KMS-11 (cell line): ENCODE data around the gene NCOR2.

ENCODE experiments used
- H2AFZ ChIP-seq: fragments of 200-600 bp; sonication (generic); 2 replicates; pipeline ENCODE4 v1.6.1; 2016; ENCODE audit warnings: antibody characterized with exemption, mixed run types, low read depth
- H3K27ac ChIP-seq: fragments of 200-600 bp; sonication (generic); 2 replicates; pipeline ENCODE4 v1.6.1; 2016; ENCODE audit warnings: mild to moderate bottlenecking, mixed run types
- H3K27me3 ChIP-seq: fragments of 200-600 bp; sonication (generic); 2 replicates; pipeline ENCODE4 v1.6.1; 2017; ENCODE audit warnings: mild to moderate bottlenecking, low read depth, mixed run types, moderate library complexity; ENCODE audit not compliant: insufficient read depth
- H3K36me3 ChIP-seq: fragments of 200-600 bp; sonication (generic); 2 replicates; pipeline ENCODE4 v1.6.1; 2017; ENCODE audit warnings: mild to moderate bottlenecking, mixed run types; ENCODE audit not compliant: insufficient read depth
- H3K4me1 ChIP-seq: fragments of 200-600 bp; sonication (generic); 2 replicates; pipeline ENCODE4 v1.6.1; 2016; ENCODE audit warnings: mild to moderate bottlenecking, low read depth, mixed run types; ENCODE audit not compliant: poor library complexity, severe bottlenecking
- H3K4me2 ChIP-seq: fragments of 200-600 bp; sonication (generic); 2 replicates; pipeline ENCODE4 v1.7.0; 2016; ENCODE audit warnings: mild to moderate bottlenecking, mixed run types
- H3K4me3 ChIP-seq: fragments of 200-600 bp; sonication (generic); IDR thresholded peaks from 2 replicates; pipeline ENCODE4 v1.6.1; 2017; ENCODE audit warnings: low read depth, low read length, mixed read lengths; ENCODE audit not compliant: insufficient read depth
- H3K79me2 ChIP-seq: fragments of 200-600 bp; sonication (generic); 2 replicates; pipeline ENCODE4 v1.6.1; 2016; ENCODE audit warnings: low read depth, mixed run types; ENCODE audit not compliant: insufficient read depth
- H3K9ac ChIP-seq: fragments of 200-600 bp; sonication (generic); 2 replicates; pipeline ENCODE4 v1.6.1; 2016; ENCODE audit warnings: mild to moderate bottlenecking, mixed run types
- H4K20me1 ChIP-seq: fragments of 200-600 bp; sonication (generic); 2 replicates; pipeline ENCODE4 v1.6.1; 2016; ENCODE audit warnings: mild to moderate bottlenecking, mixed run types; ENCODE audit not compliant: insufficient read depth
- TF ChIP-seq, protein P1 (sequence below): fragments of 200-600 bp; sonication (generic); conservative IDR thresholded peaks from 2 replicates; pipeline ENCODE4 v1.6.1; 2017; ENCODE audit warnings: low read depth, mild to moderate bottlenecking, antibody characterized with exemption, low read length, moderate library complexity, mixed read lengths

NCOR2 gene

DNA sequence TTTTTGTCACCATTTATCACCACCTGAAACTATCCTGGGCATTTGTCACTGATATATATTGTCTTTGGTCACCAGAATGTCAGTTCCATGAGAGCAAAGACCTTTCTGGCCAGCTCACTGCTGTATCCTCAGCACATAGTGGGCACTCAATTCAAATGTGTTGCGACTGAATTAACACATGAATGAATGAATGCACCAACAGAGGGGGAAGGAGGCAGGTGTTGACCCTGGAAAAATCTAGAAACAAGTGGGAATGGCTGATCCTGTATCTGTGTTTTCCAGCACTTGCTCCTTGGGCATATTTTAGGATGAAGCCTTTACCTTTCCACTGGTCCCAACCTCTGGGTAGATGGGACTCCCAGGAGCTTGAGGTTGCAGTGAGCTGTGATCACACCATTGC lies 3.4 kb upstream of the NCOR2 start:
- no peak overlapping the region for H3K4me2 ChIP-seq
- H3K4me1 ChIP-seq, result peaks cover 11% of the 10 kb centered on the region
- TF ChIP-seq, protein P1, sequence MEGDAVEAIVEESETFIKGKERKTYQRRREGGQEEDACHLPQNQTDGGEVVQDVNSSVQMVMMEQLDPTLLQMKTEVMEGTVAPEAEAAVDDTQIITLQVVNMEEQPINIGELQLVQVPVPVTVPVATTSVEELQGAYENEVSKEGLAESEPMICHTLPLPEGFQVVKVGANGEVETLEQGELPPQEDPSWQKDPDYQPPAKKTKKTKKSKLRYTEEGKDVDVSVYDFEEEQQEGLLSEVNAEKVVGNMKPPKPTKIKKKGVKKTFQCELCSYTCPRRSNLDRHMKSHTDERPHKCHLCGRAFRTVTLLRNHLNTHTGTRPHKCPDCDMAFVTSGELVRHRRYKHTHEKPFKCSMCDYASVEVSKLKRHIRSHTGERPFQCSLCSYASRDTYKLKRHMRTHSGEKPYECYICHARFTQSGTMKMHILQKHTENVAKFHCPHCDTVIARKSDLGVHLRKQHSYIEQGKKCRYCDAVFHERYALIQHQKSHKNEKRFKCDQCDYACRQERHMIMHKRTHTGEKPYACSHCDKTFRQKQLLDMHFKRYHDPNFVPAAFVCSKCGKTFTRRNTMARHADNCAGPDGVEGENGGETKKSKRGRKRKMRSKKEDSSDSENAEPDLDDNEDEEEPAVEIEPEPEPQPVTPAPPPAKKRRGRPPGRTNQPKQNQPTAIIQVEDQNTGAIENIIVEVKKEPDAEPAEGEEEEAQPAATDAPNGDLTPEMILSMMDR, result no peak

DNA sequence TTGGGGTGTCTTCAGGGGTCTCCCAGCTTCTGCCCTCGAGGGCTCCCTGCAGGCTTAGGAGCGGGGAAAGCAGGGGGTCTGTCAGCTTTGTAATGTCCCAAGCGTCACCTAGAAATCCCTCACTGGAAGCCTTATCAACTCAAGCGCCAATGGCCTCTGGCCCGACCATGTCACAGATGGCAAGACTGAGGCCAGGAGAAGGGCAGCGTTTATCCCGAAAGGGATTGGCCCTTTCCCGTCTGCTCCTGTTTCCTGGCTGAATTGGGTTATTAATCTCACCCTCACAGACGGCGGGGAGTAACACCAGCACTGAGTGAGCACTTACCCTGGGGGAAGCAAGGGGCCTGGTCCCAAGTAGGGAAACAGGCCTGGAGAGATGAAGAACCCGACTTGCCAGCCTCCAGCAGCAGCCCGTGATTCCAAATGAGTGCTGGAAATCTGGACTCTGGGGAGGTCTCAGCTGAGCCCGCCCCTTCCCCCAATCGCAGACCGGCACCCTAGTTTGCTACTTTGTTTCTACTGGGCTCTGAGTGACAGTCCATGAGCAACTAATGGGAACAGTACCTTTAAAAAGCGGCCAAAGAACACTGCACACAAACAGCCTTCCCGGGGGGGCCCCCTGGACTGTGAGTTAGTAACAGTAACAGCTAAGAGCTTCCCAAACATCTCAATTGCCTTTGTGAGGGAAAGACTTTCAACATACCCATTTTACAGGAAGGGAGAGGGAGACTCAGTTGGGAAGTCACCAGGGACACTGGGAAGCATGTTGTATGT lies 2.1 kb upstream of the NCOR2 start:
- TF ChIP-seq, protein P1, result no peak
- Histone ChIP-seq H3K4me2 (peak overlapping the region; percentile 63; the same call in 1 of the 2 replicates), H2AFZ (no peak overlapping the region), H3K79me2 (peaks cover 21% of the 10 kb centered on the region), H3K27ac (peak overlapping the region; percentile 74; the same call in 1 of the 2 replicates), H3K9ac (peak overlapping the region; percentile 62; the same call in 1 of the 2 replicates), H3K4me1 (peaks cover 11% of the 10 kb centered on the region), H4K20me1 (peaks cover 6% of the 10 kb centered on the region; the same call in 1 of the 2 replicates), H3K36me3 (no peaks in the 10 kb centered on the region), H3K4me3 (no peak overlapping the region), H3K27me3 (no peaks in the 10 kb centered on the region)

More for the DNA sequence above, 3.4 kb upstream of the NCOR2 start:
- H3K36me3 ChIP-seq, result no peaks in the 10 kb centered on the region
- no peaks in the 10 kb centered on the region for H3K27me3 ChIP-seq
- no peak overlapping the region for H3K4me3 ChIP-seq
- H3K27ac ChIP-seq, result no peak overlapping the region
- peaks cover 1% of the 10 kb centered on the region; the same call in 1 of the 2 replicates for H4K20me1 ChIP-seq
- H3K9ac ChIP-seq, result no peak overlapping the region
- H3K79me2 ChIP-seq, result peaks cover 8% of the 10 kb centered on the region
- H2AFZ ChIP-seq, result no peak overlapping the region

DNA sequence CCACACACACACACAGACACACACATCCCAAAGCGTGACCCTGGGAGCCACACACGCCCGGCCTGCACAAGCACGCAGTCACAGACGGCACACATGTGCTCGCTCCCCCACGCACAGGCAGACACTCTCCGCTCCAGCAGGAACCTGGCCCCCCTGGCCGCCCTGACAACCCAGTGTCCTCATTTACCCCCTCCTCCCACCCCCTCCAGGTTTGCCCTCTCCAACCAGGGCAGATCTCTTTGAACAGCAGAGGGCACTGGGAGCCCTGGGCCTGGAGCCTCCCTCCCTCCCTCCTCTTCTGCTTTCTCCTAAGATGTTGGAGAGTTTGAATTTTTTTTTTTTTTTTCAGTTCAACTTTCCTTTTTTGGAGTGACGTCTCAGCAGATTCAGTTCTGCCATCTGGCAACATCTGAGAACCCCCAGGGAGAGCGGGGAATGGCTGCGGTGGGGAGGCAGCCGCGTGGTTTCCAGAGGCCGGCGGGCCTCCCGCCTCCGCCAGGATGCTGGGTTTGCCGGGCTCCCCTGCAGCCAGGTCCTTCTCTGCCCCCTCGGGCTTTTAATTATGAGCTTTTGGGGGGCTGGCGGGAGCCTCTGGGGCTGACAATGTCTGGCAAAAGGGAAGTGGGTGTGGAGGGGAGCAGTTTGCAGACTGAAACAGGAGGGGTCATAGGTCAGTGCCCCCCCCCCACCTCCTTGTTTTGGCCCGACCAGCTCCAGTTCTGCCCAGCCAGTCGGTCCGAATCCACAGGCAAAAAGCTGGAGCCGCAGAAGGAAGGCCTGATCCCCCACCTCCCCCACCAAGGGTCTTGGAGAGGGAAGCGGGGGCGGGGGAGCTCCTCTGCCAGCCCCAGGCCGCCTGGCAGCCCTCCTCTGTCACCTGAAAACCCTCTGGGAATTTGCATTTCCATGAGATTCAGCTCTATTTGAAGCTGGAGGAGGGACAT lies 1.3 kb upstream of the NCOR2 start:
- Histone ChIP-seq H3K4me3 (no peak overlapping the region), H3K4me1 (peaks cover 11% of the 10 kb centered on the region), H4K20me1 (peaks cover 10% of the 10 kb centered on the region), H3K27ac (peak overlapping the region; percentile 74), H3K36me3 (no peaks in the 10 kb centered on the region), H3K9ac (peak overlapping the region; percentile 62; the same call in 1 of the 2 replicates), H3K4me2 (peak overlapping the region; percentile 63), H2AFZ (peak overlapping the region; percentile 38; the same call in 1 of the 2 replicates), H3K27me3 (no peaks in the 10 kb centered on the region), H3K79me2 (peaks cover 27% of the 10 kb centered on the region)
- TF ChIP-seq, protein P1, result no peak

DNA sequence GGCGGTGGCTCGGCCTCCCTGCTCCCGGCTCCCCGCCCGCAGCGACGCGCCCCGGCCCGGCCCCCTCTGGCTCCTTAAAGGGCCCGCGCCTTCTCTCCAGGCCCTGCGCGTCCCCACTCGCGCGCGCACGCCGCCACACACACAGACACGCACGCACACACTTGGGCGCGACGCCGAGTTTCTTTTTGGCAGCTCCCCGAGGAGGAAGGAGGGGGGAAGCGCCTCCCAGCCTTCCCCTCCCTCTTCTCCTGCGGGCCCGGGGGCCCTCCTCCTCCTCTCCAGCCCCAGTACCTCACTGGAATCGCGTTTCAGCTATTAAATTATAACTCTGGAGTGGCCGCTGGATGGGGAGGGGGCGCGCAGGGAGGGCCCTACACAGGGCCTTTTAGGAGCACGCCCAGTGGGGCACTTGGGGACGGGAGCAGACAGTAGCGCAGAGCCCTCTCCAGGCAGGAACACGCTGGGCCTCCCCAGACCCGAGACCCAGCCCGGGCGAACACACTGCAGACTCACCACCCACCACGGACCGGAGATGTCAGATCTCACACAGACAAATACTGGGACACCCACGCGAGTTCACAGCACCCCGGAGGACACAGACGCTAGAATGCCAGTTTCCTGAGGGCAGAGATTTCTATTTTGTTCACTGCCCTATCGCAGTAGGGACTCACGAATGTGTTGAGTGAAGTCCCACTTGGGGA lies 411 bp upstream of the NCOR2 start:
- Histone ChIP-seq H2AFZ (peak overlapping the region; percentile 45; the same call in 1 of the 2 replicates), H3K27ac (peak overlapping the region; percentile 74), H3K4me3 (no peak overlapping the region), H3K27me3 (no peaks in the 10 kb centered on the region), H3K4me1 (peaks cover 11% of the 10 kb centered on the region), H3K4me2 (peak overlapping the region; percentile 80), H3K79me2 (peaks cover 36% of the 10 kb centered on the region), H3K36me3 (no peaks in the 10 kb centered on the region), H3K9ac (peak overlapping the region; percentile 62), H4K20me1 (peaks cover 14% of the 10 kb centered on the region)
- TF ChIP-seq, protein P1, result no peak
